Measurements from ENCODE around the gene TMEM259. TPM values are rescaled to one million over a fixed set of nuclear protein-coding genes. Genes with fewer than 3 reads are reported as not detected.

Gene TMEM259
- total and polyA plus RNA-seq, 2 donors (not counting 1 experiment from before 2014, with no cell fraction given): 373 to 607 TPM

DNA sequence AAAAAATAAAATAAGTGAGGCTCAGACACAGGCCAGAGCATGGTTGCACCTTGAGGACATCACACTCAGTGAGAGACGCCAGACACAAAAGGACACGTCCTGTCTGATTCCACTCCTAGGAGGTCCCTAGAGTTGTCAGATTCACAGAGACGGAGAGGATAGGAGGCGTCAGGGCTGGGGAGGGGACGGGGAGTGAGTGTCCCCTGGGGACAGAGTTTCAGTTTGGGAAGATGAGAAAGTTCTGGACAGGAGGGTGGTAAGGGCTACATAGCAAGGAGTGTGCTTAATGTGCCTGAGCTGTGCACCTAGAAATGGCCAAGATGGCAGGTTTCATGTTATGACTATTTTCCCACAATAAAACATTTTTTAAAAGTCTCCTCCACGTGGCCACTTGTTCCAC, 22.9 kb downstream of the TMEM259 start:
- ATAC-seq (ENCODE audit: low read depth) (no peak), DNase-seq (no peak)
- H3K4me1 ChIP-seq (ENCODE audit: control insufficient read depth in 2 of 2, insufficient read depth in 2 of 2, low read length in 2 of 2): peaks cover 22 to 23% of the 10 kb centered on the region in 2 donors
- POLR2A ChIA-PET: no interaction called here
- H3K79me2 ChIP-seq (ENCODE audit: control insufficient read depth, insufficient read depth, low read length): no peaks in the 10 kb centered on the region
- intact Hi-C loops (cut with micrococcal nuclease): no loop called here
- Mint-ChIP-seq H3K27me3 (peaks cover 27% of the 10 kb centered on the region), H3K9me3 (ENCODE audit: insufficient read depth) (no peaks in the 10 kb centered on the region), H3K4me3 (no peak overlapping the region), H3K4me1 (peaks cover 16% of the 10 kb centered on the region), H3K27ac (peak overlapping the region; percentile 4)
- no peak overlapping the region for H3K27ac ChIP-seq (ENCODE audit: low read length in 2 of 2)
- WGBS (ENCODE audit: insufficient coverage): 70% methylated on average over 4 of the region's 6 CpGs
- no peak overlapping the region for H3K9ac ChIP-seq (ENCODE audit: low read length)
- no peak overlapping the region for H2AFZ ChIP-seq (ENCODE audit: insufficient read depth, low read depth, low read length, poor library complexity, severe bottlenecking)
- no peak for TF ChIP-seq EZH2 (IDR thresholded peaks at IDR 0.05; ENCODE audit: borderline replicate concordance, insufficient read depth, low read depth, low read length, poor library complexity, severe bottlenecking)
- TF ChIP-seq, protein P1, sequence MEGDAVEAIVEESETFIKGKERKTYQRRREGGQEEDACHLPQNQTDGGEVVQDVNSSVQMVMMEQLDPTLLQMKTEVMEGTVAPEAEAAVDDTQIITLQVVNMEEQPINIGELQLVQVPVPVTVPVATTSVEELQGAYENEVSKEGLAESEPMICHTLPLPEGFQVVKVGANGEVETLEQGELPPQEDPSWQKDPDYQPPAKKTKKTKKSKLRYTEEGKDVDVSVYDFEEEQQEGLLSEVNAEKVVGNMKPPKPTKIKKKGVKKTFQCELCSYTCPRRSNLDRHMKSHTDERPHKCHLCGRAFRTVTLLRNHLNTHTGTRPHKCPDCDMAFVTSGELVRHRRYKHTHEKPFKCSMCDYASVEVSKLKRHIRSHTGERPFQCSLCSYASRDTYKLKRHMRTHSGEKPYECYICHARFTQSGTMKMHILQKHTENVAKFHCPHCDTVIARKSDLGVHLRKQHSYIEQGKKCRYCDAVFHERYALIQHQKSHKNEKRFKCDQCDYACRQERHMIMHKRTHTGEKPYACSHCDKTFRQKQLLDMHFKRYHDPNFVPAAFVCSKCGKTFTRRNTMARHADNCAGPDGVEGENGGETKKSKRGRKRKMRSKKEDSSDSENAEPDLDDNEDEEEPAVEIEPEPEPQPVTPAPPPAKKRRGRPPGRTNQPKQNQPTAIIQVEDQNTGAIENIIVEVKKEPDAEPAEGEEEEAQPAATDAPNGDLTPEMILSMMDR (IDR thresholded peaks at IDR 0.05): no peak
- peaks cover 0 to 7% of the 10 kb centered on the region in 2 experiments for H3K36me3 ChIP-seq (replicated peaks in 1 of 2; ENCODE audit: control extremely low read depth in 1 of 2, control insufficient read depth in 1 of 2, extremely low read depth in 1 of 2, insufficient read depth in 2 of 2, low read length in 1 of 2)
- no peak overlapping the region for H3K4me2 ChIP-seq (replicated peaks; ENCODE audit: low read depth, low read length, poor library complexity, severe bottlenecking)
- peaks cover 0 to 6% (median 0%) of the 10 kb centered on the region in 3 donors for H3K9me3 ChIP-seq (ENCODE audit: control extremely low read depth in 1 of 3, control insufficient read depth in 2 of 3, insufficient read depth in 1 of 3, low read length in 2 of 3)
- CTCF ChIA-PET: interaction anchor here (1.2 to 2.4 kb wide), 5 partner anchors 14 to 196 kb away, joined by 3 to 11 read pairs (median 5); partner anchors contain the start of gene WDR18
- H3K4me3 ChIP-seq (ENCODE audit: control extremely low read depth in 1 of 5, extremely low read depth in 1 of 5, insufficient read depth in 1 of 5, low read depth in 2 of 5, low read length in 4 of 5): no peak overlapping the region
- peaks cover 0 to 65% (median 34%) of the 10 kb centered on the region in 4 experiments for H3K27me3 ChIP-seq (replicated peaks in 1 of 4; ENCODE audit: control extremely low read depth in 1 of 4, control insufficient read depth in 3 of 4, insufficient read depth in 4 of 4, low read length in 3 of 4)
- H4K20me1 ChIP-seq (ENCODE audit: control insufficient read depth, insufficient read depth, low read length, poor library complexity, severe bottlenecking): peaks cover 19% of the 10 kb centered on the region

DNA sequence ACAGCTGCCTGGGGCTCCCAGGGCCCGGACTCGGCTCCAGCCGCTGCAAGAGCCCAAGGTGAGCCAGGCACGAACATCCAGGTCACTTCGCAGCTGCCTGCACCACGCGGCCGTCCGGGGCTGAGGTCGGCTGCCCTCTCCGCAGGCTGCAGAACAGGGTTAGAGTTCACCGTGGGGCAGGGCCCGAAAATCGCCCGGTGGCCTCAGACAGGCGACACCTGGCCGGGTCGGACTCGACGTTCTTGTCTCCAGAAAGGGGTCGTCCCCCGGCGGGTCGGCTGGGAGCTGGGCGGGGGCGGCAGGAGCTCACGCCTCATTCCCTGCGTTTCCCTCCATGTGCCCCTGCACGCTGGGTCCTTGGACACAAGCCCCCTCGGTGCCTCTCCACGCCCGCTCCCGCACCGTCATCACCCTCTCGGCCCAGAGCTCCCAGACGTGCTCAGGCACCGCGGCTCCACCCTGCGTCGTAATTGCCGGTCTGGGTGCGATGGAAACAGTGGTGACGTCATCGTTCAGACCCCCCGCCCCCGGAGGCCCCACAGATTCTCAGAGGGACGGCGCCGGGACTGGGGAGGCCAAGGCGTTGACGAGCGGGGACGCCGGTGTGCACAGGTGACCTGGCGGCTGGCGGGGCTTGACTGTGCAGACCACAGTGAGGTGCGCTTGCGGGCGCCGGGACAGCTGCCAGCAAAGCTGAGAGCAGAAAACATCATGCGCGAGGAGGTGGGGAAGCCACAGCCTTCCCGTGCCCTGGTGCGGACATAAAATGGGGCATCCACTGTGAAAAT, 24.7 kb downstream of the TMEM259 start:
- peaks cover 0 to 6% (median 0%) of the 10 kb centered on the region in 3 donors for H3K9me3 ChIP-seq (ENCODE audit: control extremely low read depth in 1 of 3, control insufficient read depth in 2 of 3, insufficient read depth in 1 of 3, low read length in 2 of 3)
- Mint-ChIP-seq H3K4me1 (peaks cover 12% of the 10 kb centered on the region), H3K27me3 (peaks cover 21% of the 10 kb centered on the region), H3K4me3 (peak overlapping the region; percentile 73), H3K9me3 (ENCODE audit: insufficient read depth) (no peaks in the 10 kb centered on the region), H3K27ac (peak overlapping the region; percentile 84)
- H3K4me3 ChIP-seq (ENCODE audit: control extremely low read depth in 1 of 5, extremely low read depth in 1 of 5, insufficient read depth in 1 of 5, low read depth in 2 of 5, low read length in 4 of 5): peak overlapping the region in 1 of 5 experiments; percentile 8
- H3K79me2 ChIP-seq (ENCODE audit: control insufficient read depth, insufficient read depth, low read length): no peaks in the 10 kb centered on the region
- H3K4me1 ChIP-seq (ENCODE audit: control insufficient read depth in 2 of 2, insufficient read depth in 2 of 2, low read length in 2 of 2): peaks cover 16 to 17% of the 10 kb centered on the region in 2 donors
- peaks cover 0 to 50% (median 26%) of the 10 kb centered on the region in 4 experiments for H3K27me3 ChIP-seq (replicated peaks in 1 of 4; ENCODE audit: control extremely low read depth in 1 of 4, control insufficient read depth in 3 of 4, insufficient read depth in 4 of 4, low read length in 3 of 4)
- POLR2A ChIA-PET: interaction anchor here (0.7 to 1.4 kb wide), 4 partner anchors 12 to 91 kb away, joined by 3 to 9 read pairs (median 5); partner anchors contain the start of genes CNN2 and WDR18
- H2AFZ ChIP-seq (ENCODE audit: insufficient read depth, low read depth, low read length, poor library complexity, severe bottlenecking): no peak overlapping the region
- intact Hi-C loops (cut with micrococcal nuclease): no loop called here
- peaks cover 0 to 10% of the 10 kb centered on the region in 2 experiments for H3K36me3 ChIP-seq (replicated peaks in 1 of 2; ENCODE audit: control extremely low read depth in 1 of 2, control insufficient read depth in 1 of 2, extremely low read depth in 1 of 2, insufficient read depth in 2 of 2, low read length in 1 of 2)
- peaks cover 14% of the 10 kb centered on the region for H4K20me1 ChIP-seq (ENCODE audit: control insufficient read depth, insufficient read depth, low read length, poor library complexity, severe bottlenecking)
- peak; percentile 62 for ATAC-seq (ENCODE audit: low read depth)
- no peak overlapping the region for H3K9ac ChIP-seq (ENCODE audit: low read length)
- CTCF ChIA-PET: interaction anchor here (1.1 to 2.4 kb wide), 4 partner anchors 12 to 78 kb away, joined by 3 to 11 read pairs (median 4); partner anchors contain the start of gene WDR18
- WGBS (ENCODE audit: insufficient coverage): 22% methylated on average over 64 of the region's 64 CpGs
- no peak overlapping the region for H3K27ac ChIP-seq (ENCODE audit: low read length in 2 of 2)
- H3K4me2 ChIP-seq (replicated peaks; ENCODE audit: low read depth, low read length, poor library complexity, severe bottlenecking): peak overlapping the region; percentile 57
- DNase-seq: peak; percentile 77
- TF ChIP-seq, protein P1 (IDR thresholded peaks at IDR 0.05): no peak
- no peak for TF ChIP-seq EZH2 (IDR thresholded peaks at IDR 0.05; ENCODE audit: borderline replicate concordance, insufficient read depth, low read depth, low read length, poor library complexity, severe bottlenecking)
